HG02623 (cell line): ENCODE data around the gene SPATA7.

Experiments
- ATAC-seq: cut with Tn5 transposase; IDR thresholded peaks from one replicate; pipeline ENCODE4 v1.9.1; 2021; ENCODE audit warnings: moderate library complexity; ENCODE audit not compliant: unreplicated experiment

SPATA7 gene

GRCh38 chr14:88481059-88481458, 95.6 kb downstream of the SPATA7 start:
- ATAC-seq, result no peak

DNA sequence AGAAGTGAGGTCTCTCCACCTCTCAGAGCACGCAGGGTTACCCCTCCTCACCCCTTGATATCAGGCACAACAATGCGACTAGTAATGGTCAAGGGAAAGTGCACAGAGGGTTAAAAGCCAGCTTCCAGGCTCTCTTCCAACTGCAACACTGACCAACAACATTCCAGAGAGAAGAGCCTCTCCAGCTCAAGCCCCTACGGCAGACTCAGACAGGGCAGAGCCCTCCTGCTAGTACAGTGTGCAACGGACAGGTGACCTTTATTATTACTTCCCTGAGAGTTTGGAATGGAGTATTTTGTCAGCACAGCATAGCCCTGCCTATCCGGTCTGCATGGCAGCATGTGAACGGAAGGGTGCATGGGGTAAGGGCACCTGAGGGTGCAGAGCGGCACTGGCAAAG, 96.3 kb downstream of the SPATA7 start:
- no peak for ATAC-seq

DNA sequence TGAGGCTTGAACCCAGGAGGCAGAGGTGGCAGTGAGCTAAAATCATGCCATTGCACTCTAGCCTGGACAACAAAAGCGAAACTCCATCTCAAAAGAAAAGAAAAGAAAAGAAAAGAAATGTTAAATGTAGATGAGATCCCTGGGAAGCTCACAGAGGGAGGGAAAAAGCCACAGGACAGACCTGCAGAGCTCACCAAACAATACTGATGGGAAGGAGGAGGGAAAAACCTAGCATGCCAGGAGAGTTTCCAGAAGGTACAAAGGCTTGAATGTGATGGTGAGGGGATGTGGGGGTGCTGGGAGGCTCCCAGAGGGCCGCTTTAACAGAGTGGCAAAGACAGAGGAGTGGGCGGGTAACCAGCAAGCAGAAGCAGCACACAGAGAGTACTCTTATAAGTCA, 97.1 kb downstream of the SPATA7 start:
- no peak for ATAC-seq
